ENCODE results near the gene PTAR1.

DNA sequence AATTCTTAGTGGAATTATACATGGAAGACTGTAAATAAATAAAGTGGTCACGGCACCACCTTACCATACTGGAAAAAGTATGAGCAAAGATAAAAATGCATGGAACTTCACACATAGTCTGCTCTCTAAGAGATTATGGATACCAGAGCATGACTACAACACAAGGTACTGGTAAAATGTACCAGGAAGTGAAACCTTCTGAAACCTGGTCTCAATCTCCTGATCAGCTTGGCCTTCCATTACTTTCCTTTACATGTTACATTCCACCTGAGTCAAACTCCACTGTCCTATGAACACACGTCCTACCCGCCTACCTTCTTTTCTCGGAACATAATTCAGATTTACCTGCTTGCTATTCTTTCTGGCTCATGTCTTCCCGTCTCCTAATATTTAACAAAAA, 15.9 kb downstream of the PTAR1 start:
- TF ChIP-seq, protein P1, sequence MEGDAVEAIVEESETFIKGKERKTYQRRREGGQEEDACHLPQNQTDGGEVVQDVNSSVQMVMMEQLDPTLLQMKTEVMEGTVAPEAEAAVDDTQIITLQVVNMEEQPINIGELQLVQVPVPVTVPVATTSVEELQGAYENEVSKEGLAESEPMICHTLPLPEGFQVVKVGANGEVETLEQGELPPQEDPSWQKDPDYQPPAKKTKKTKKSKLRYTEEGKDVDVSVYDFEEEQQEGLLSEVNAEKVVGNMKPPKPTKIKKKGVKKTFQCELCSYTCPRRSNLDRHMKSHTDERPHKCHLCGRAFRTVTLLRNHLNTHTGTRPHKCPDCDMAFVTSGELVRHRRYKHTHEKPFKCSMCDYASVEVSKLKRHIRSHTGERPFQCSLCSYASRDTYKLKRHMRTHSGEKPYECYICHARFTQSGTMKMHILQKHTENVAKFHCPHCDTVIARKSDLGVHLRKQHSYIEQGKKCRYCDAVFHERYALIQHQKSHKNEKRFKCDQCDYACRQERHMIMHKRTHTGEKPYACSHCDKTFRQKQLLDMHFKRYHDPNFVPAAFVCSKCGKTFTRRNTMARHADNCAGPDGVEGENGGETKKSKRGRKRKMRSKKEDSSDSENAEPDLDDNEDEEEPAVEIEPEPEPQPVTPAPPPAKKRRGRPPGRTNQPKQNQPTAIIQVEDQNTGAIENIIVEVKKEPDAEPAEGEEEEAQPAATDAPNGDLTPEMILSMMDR (IDR thresholded peaks at IDR 0.05 in 2 of 3, conservative IDR thresholded peaks at IDR 0.05 in 1 of 3; ENCODE audit: control insufficient read depth in 2 of 3, extremely low read depth in 1 of 3, insufficient read depth in 1 of 3, low read depth in 3 of 3, low read length in 3 of 3) = no peak
- no peak for TF ChIP-seq EZH2 (IDR thresholded peaks at IDR 0.05; ENCODE audit: borderline replicate concordance, control insufficient read depth, low read depth, low read length)
- no peak for TF ChIP-seq EP300 (IDR thresholded peaks at IDR 0.05; ENCODE audit: borderline replicate concordance in 1 of 2, control insufficient read depth in 1 of 2, low read depth in 2 of 2, low read length in 2 of 2)
- no peak for TF ChIP-seq POLR2AphosphoS5 (IDR thresholded peaks at IDR 0.05; ENCODE audit: low read length)
- TF ChIP-seq SP1 (IDR thresholded peaks at IDR 0.05; ENCODE audit: low read depth, low read length) = no peak
